ENCODE measurements around the gene NIBAN1.

The NIBAN1 gene

GRCh38 chr1:184940694-184941409, 33.5 kb downstream of the NIBAN1 start:
- Histone ChIP-seq H3K4me1 (ENCODE audit: insufficient read depth, low read length) (peaks cover 47% of the 10 kb centered on the region), H3K36me3 (ENCODE audit: insufficient read depth, low read length) (peaks cover 5% of the 10 kb centered on the region), H3K27me3 (ENCODE audit: control insufficient read depth in 1 of 2, insufficient read depth in 2 of 2, low read length in 2 of 2) (no peaks in the 10 kb centered on the region), H3K4me3 (ENCODE audit: low read depth in 1 of 2, low read length in 2 of 2) (no peak overlapping the region), H3K9ac (ENCODE audit: low read length) (no peak overlapping the region), H3K27ac (ENCODE audit: low read depth, low read length) (no peak overlapping the region), H3K9me3 (ENCODE audit: low read length) (no peaks in the 10 kb centered on the region)

DNA sequence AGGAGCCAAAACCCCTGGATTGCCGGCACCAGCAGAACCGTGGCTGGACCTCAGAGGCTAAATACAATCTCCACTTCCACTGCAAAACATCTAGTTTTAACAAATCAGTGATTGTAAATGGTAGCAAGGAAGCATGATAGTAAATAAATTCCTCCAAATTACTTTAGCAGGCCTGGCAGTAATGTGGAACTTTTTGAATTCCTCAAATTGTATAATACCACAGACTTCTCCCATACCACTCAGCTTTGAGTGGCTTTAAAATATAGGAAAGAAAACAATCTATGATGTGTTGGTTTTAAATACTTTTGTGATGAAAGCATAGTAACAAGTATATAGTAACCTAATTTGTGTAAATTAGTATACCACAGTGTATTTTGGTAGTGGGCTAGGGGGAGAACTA, 34.1 kb downstream of the NIBAN1 start:
- H3K4me1 ChIP-seq (ENCODE audit: insufficient read depth, low read length) = peaks cover 43% of the 10 kb centered on the region
- no peak overlapping the region for H3K9ac ChIP-seq (ENCODE audit: low read length)
- no peaks in the 10 kb centered on the region for H3K27me3 ChIP-seq (ENCODE audit: control insufficient read depth in 1 of 2, insufficient read depth in 2 of 2, low read length in 2 of 2)
- no peak overlapping the region for H3K4me3 ChIP-seq (ENCODE audit: low read depth in 1 of 2, low read length in 2 of 2)
- H3K9me3 ChIP-seq (ENCODE audit: low read length) = no peaks in the 10 kb centered on the region
- H3K36me3 ChIP-seq (ENCODE audit: insufficient read depth, low read length) = peaks cover 8% of the 10 kb centered on the region
- H3K27ac ChIP-seq (ENCODE audit: low read depth, low read length) = no peak overlapping the region

- peaks cover 34% of the 10 kb centered on the region for H3K4me1 ChIP-seq (ENCODE audit: insufficient read depth, low read length)
- H3K4me3 ChIP-seq (ENCODE audit: low read depth in 1 of 2, low read length in 2 of 2) = no peak overlapping the region
- H3K9me3 ChIP-seq (ENCODE audit: low read length) = no peaks in the 10 kb centered on the region
- H3K9ac ChIP-seq (ENCODE audit: low read length) = no peak overlapping the region
- H3K36me3 ChIP-seq (ENCODE audit: insufficient read depth, low read length) = peaks cover 8% of the 10 kb centered on the region
- H3K27ac ChIP-seq (ENCODE audit: low read depth, low read length) = no peak overlapping the region
- H3K27me3 ChIP-seq (ENCODE audit: control insufficient read depth in 1 of 2, insufficient read depth in 2 of 2, low read length in 2 of 2) = no peaks in the 10 kb centered on the region
These were observed 36.6 kb downstream of the NIBAN1 start for GRCh38 chr1:184937729-184938128.

- Histone ChIP-seq H3K27me3 (ENCODE audit: control insufficient read depth in 1 of 2, insufficient read depth in 2 of 2, low read length in 2 of 2) (no peaks in the 10 kb centered on the region), H3K4me3 (ENCODE audit: low read depth in 1 of 2, low read length in 2 of 2) (no peak overlapping the region), H3K36me3 (ENCODE audit: insufficient read depth, low read length) (peaks cover 8% of the 10 kb centered on the region), H3K9ac (ENCODE audit: low read length) (no peak overlapping the region), H3K27ac (ENCODE audit: low read depth, low read length) (no peak overlapping the region), H3K9me3 (ENCODE audit: low read length) (no peaks in the 10 kb centered on the region), H3K4me1 (ENCODE audit: insufficient read depth, low read length) (peaks cover 41% of the 10 kb centered on the region)
These were observed 38.1 kb downstream of the NIBAN1 start for GRCh38 chr1:184935920-184936798.

DNA sequence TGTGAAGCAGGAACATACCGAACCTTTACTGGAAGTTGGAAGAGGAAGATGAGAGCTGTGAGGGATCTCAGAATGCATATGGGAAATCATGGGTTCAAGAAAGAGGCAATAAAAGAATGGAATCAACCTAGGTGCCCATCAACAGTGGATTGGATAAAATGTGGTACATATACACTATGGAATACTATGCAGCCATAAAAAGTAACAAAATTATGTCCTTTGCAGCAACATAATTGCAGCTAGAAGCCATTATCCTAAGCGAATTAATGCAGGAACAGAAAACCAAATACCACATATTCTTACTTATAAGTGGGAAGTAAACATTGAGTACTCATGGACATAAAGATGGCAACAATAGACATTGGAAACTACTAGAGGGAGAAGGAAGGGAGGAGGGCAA, 40.4 kb downstream of the NIBAN1 start:
- H3K36me3 ChIP-seq (ENCODE audit: insufficient read depth, low read length) = peaks cover 8% of the 10 kb centered on the region
- no peaks in the 10 kb centered on the region for H3K9me3 ChIP-seq (ENCODE audit: low read length)
- H3K4me1 ChIP-seq (ENCODE audit: insufficient read depth, low read length) = peaks cover 39% of the 10 kb centered on the region
- H3K4me3 ChIP-seq (ENCODE audit: low read depth in 1 of 2, low read length in 2 of 2) = no peak overlapping the region
- H3K9ac ChIP-seq (ENCODE audit: low read length) = no peak overlapping the region
- no peaks in the 10 kb centered on the region for H3K27me3 ChIP-seq (ENCODE audit: control insufficient read depth in 1 of 2, insufficient read depth in 2 of 2, low read length in 2 of 2)
- no peak overlapping the region for H3K27ac ChIP-seq (ENCODE audit: low read depth, low read length)

DNA sequence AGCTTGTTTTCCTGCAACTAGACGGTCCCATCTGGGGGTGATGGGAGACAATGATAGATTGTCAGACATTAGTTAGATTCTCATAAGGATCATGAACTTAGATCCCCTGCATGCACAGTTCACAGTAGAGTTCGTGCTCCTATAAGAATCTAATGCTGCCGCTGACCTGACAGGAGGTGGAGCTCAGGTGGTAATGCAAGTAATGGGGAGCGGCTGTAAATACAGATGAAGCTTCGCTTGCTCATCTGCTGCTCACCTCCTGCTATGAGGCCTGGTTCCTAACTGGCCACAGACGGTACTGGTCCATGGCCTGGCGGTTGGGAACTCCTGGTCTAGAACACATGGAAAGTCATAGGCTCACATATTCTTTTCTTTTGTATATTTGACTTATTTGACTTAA, 42.0 kb downstream of the NIBAN1 start:
- Histone ChIP-seq H3K4me1 (ENCODE audit: insufficient read depth, low read length) (peaks cover 25% of the 10 kb centered on the region), H3K4me3 (ENCODE audit: low read depth in 1 of 2, low read length in 2 of 2) (no peak overlapping the region), H3K9me3 (ENCODE audit: low read length) (no peaks in the 10 kb centered on the region), H3K27me3 (ENCODE audit: control insufficient read depth in 1 of 2, insufficient read depth in 2 of 2, low read length in 2 of 2) (no peaks in the 10 kb centered on the region), H3K36me3 (ENCODE audit: insufficient read depth, low read length) (peaks cover 8% of the 10 kb centered on the region), H3K27ac (ENCODE audit: low read depth, low read length) (no peak overlapping the region), H3K9ac (ENCODE audit: low read length) (no peak overlapping the region)

DNA sequence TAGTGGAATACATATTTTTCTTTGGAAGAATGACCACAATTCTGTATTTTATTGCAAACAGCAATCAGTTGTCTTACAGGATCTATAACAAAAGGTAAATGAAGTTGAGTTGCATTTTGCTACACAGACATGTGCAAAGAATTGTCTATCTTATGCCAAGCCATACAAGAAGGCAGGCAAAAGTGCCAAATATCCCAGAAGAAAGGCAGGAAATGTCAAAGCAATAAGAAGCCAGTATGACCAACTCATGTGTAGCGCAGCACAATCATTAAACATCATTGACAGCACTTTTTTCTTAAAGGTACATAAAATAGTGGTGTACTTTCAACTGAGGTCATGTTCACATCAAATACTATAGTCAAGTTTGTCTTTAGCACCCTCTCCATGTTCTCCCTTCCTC, 42.7 kb downstream of the NIBAN1 start:
- peaks cover 22% of the 10 kb centered on the region for H3K4me1 ChIP-seq (ENCODE audit: insufficient read depth, low read length)
- no peak overlapping the region for H3K27ac ChIP-seq (ENCODE audit: low read depth, low read length)
- H3K4me3 ChIP-seq (ENCODE audit: low read depth in 1 of 2, low read length in 2 of 2) = no peak overlapping the region
- H3K36me3 ChIP-seq (ENCODE audit: insufficient read depth, low read length) = peaks cover 8% of the 10 kb centered on the region
- H3K27me3 ChIP-seq (ENCODE audit: control insufficient read depth in 1 of 2, insufficient read depth in 2 of 2, low read length in 2 of 2) = no peaks in the 10 kb centered on the region
- no peak overlapping the region for H3K9ac ChIP-seq (ENCODE audit: low read length)
- H3K9me3 ChIP-seq (ENCODE audit: low read length) = no peaks in the 10 kb centered on the region

GRCh38 chr1:184930645-184931044, 43.7 kb downstream of the NIBAN1 start:
- Histone ChIP-seq H3K4me1 (ENCODE audit: insufficient read depth, low read length) (peaks cover 15% of the 10 kb centered on the region), H3K27ac (ENCODE audit: low read depth, low read length) (no peak overlapping the region), H3K9ac (ENCODE audit: low read length) (no peak overlapping the region), H3K4me3 (ENCODE audit: low read depth in 1 of 2, low read length in 2 of 2) (no peak overlapping the region), H3K9me3 (ENCODE audit: low read length) (no peaks in the 10 kb centered on the region), H3K27me3 (ENCODE audit: control insufficient read depth in 1 of 2, insufficient read depth in 2 of 2, low read length in 2 of 2) (no peaks in the 10 kb centered on the region), H3K36me3 (ENCODE audit: insufficient read depth, low read length) (peaks cover 1% of the 10 kb centered on the region)

- no peaks in the 10 kb centered on the region for H3K9me3 ChIP-seq (ENCODE audit: low read length)
- no peak overlapping the region for H3K9ac ChIP-seq (ENCODE audit: low read length)
- no peaks in the 10 kb centered on the region for H3K36me3 ChIP-seq (ENCODE audit: insufficient read depth, low read length)
- no peak overlapping the region for H3K27ac ChIP-seq (ENCODE audit: low read depth, low read length)
- H3K4me3 ChIP-seq (ENCODE audit: low read depth in 1 of 2, low read length in 2 of 2) = no peak overlapping the region
- no peaks in the 10 kb centered on the region for H3K27me3 ChIP-seq (ENCODE audit: control insufficient read depth in 1 of 2, insufficient read depth in 2 of 2, low read length in 2 of 2)
- peaks cover 15% of the 10 kb centered on the region for H3K4me1 ChIP-seq (ENCODE audit: insufficient read depth, low read length)
These were observed 44.1 kb downstream of the NIBAN1 start for GRCh38 chr1:184930232-184930631.

DNA sequence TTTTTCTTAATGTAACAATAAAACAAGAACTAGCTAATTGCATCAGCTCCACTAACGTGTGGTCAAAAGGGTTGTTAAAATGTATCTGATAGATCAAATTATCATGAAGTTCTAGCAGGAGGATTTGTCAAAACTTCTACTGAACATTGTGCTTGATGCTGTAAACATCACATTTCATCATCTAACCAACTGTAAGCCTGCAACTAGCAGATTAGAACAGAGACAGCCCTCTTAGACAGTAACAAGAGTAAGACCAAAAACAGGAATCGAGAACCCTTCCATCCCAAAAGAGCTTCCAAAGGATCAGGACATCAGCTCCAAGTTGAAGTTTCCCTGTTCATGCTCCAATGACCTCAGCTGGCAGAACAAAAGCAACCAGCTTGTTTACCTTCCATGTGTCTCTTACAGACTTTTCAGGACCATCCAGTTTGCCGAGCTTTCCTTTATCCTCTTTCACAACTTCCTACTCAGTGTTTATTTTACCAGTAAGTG, 44.6 kb downstream of the NIBAN1 start:
- Histone ChIP-seq H3K36me3 (ENCODE audit: insufficient read depth, low read length) (no peaks in the 10 kb centered on the region), H3K27me3 (ENCODE audit: control insufficient read depth in 1 of 2, insufficient read depth in 2 of 2, low read length in 2 of 2) (no peaks in the 10 kb centered on the region), H3K27ac (ENCODE audit: low read depth, low read length) (no peak overlapping the region), H3K4me1 (ENCODE audit: insufficient read depth, low read length) (peaks cover 15% of the 10 kb centered on the region), H3K9ac (ENCODE audit: low read length) (no peak overlapping the region), H3K9me3 (ENCODE audit: low read length) (no peaks in the 10 kb centered on the region), H3K4me3 (ENCODE audit: low read depth in 1 of 2, low read length in 2 of 2) (no peak overlapping the region)

GRCh38 chr1:184928394-184928793, 45.9 kb downstream of the NIBAN1 start:
- H3K4me1 ChIP-seq (ENCODE audit: insufficient read depth, low read length) = peaks cover 15% of the 10 kb centered on the region
- H3K36me3 ChIP-seq (ENCODE audit: insufficient read depth, low read length) = no peaks in the 10 kb centered on the region
- H3K9ac ChIP-seq (ENCODE audit: low read length) = no peak overlapping the region
- H3K9me3 ChIP-seq (ENCODE audit: low read length) = no peaks in the 10 kb centered on the region
- H3K4me3 ChIP-seq (ENCODE audit: low read depth in 1 of 2, low read length in 2 of 2) = no peak overlapping the region
- no peak overlapping the region for H3K27ac ChIP-seq (ENCODE audit: low read depth, low read length)
- no peaks in the 10 kb centered on the region for H3K27me3 ChIP-seq (ENCODE audit: control insufficient read depth in 1 of 2, insufficient read depth in 2 of 2, low read length in 2 of 2)
